Peyer's patch (tissue), 4 donors: ENCODE data around the gene ABLIM2. TPM values are rescaled to one million over a fixed set of nuclear protein-coding genes. Genes with fewer than 3 reads are reported as not detected.

Experiments
- DNase-seq, 3 donors: peaks; one replicate each; pipeline ENCODE4 v3.0.0-alpha.2; 2017 to 2019
- H3K27ac ChIP-seq, 4 donors: fragments of 200-600 bp; sonication (generic); one replicate each; pipeline ENCODE4 v1.5.1; 2016 to 2019
- H3K27me3 ChIP-seq, 2 donors: fragments of 200-600 bp; sonication (generic); one replicate each; pipeline ENCODE4 v1.5.1; 2019
- H3K36me3 ChIP-seq, 3 donors: fragments of 200-600 bp; sonication (generic); one replicate each; pipeline ENCODE4 v1.5.1; 2016 to 2019
- H3K4me1 ChIP-seq, 4 donors: fragments of 200-600 bp; sonication (generic); one replicate each; pipeline ENCODE4 v1.5.1; 2016 to 2019
- H3K4me3 ChIP-seq, 4 donors: fragments of 200-600 bp; sonication (generic); 1 replicate in 3 of 4; 2 replicates in 1 of 4; pipeline ENCODE4 v1.5.1; 2016 to 2019; ENCODE audit warnings: mild to moderate bottlenecking in 1 of 4
- H3K9me3 ChIP-seq, 4 donors: fragments of 200-600 bp; sonication (generic); one replicate each; pipeline ENCODE4 v1.5.1; 2016 to 2019; ENCODE audit warnings: mild to moderate bottlenecking in 1 of 4
- CTCF ChIP-seq, 6 experiments: fragments of 450-650 bp in 4 of 6; fragments of 200-600 bp in 2 of 6; sonication (generic) in 1 of 6; IDR thresholded peaks; one replicate each; pipeline ENCODE4 v1.5.1; 2017 to 2019; ENCODE audit warnings: antibody characterized with exemption in 6 of 6, mild to moderate bottlenecking in 3 of 6, moderate library complexity in 1 of 6
- POLR2A ChIP-seq, 2 donors: fragments of 450-650 bp; IDR thresholded peaks; one replicate each; pipeline ENCODE4 v1.5.1; 2017; ENCODE audit warnings: antibody characterized with exemption in 2 of 2, mild to moderate bottlenecking in 2 of 2, moderate library complexity in 2 of 2
- total RNA-seq, 4 donors: library from RNA; depleted of rRNA; stranded (reverse); fragments of >200 nt; gene quantifications; one replicate each; pipeline ENCODE4 v1.1.0, GENCODE V29; 2016

ABLIM2 gene
- total RNA-seq, 4 donors from 2014 or later: 9.0 to 24.2 (median 11.7) TPM

DNA sequence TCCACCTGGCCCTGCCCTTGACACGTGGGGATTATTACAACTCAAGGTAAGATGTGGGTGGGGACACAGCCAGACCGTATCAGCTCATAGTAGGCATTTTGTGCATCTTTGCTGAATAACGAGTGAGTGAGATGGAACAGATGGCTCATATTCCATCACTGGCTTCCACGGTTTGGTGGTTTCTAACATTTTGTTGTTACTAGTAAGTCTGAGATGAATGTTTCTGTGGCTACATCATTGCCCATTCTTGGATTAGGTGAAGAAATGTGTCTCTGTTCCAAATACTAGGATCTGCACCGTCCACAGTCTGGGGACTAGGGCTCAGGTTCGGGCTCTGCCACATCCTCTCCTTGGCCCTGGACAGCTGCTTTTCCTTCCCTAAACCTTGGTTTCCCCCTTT is 3.6 kb downstream of the ABLIM2 start:
- H3K4me3 ChIP-seq: no peak overlapping the region
- peaks cover 0 to 19% (median 13%) of the 10 kb centered on the region in 4 donors for H3K4me1 ChIP-seq
- no peak for TF ChIP-seq POLR2A (IDR thresholded peaks at IDR 0.05)
- H3K27ac ChIP-seq: no peak overlapping the region
- no peaks in the 10 kb centered on the region for H3K36me3 ChIP-seq
- no peak for DNase-seq
- no peaks in the 10 kb centered on the region for H3K27me3 ChIP-seq
- H3K9me3 ChIP-seq: no peaks in the 10 kb centered on the region

- Histone ChIP-seq H3K27ac (no peak overlapping the region), H3K36me3 (no peaks in the 10 kb centered on the region), H3K4me1 (peaks cover 0 to 11% (median 10%) of the 10 kb centered on the region in 4 donors), H3K27me3 (no peaks in the 10 kb centered on the region), H3K9me3 (no peaks in the 10 kb centered on the region), H3K4me3 (no peak overlapping the region)
- TF ChIP-seq CTCF (IDR thresholded peaks at IDR 0.05) (no peak), POLR2A (IDR thresholded peaks at IDR 0.05) (no peak)
- DNase-seq: no peak
Measured at GRCh38 chr4:8153441-8153840, 5.2 kb downstream of the ABLIM2 start.

DNA sequence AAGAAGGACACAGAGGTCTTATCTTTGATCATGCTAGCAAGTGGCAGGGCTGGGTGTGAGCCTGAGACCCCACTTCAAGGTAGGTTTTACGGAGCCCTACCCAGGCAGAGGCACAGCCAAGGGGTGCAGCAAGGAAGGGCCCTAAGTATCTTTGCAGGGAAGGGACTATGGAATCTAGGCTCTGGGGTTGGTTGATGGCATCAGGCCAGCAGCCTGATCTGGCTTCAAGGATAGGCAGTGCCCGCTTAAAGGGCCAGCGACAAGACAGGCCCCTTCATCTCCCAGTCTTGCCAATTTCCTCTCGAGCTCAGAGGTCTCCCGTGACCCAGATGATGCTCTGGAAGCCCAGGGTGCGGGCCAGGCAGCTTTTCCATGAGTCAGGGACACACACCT is 5.8 kb downstream of the ABLIM2 start:
- Histone ChIP-seq H3K27me3 (no peaks in the 10 kb centered on the region), H3K4me1 (peaks cover 0 to 6% (median 5%) of the 10 kb centered on the region in 4 donors), H3K36me3 (no peaks in the 10 kb centered on the region), H3K9me3 (no peaks in the 10 kb centered on the region), H3K27ac (no peak overlapping the region), H3K4me3 (no peak overlapping the region)
- no peak for DNase-seq
- TF ChIP-seq CTCF (IDR thresholded peaks at IDR 0.05): no peak
- TF ChIP-seq POLR2A (IDR thresholded peaks at IDR 0.05): no peak

DNA sequence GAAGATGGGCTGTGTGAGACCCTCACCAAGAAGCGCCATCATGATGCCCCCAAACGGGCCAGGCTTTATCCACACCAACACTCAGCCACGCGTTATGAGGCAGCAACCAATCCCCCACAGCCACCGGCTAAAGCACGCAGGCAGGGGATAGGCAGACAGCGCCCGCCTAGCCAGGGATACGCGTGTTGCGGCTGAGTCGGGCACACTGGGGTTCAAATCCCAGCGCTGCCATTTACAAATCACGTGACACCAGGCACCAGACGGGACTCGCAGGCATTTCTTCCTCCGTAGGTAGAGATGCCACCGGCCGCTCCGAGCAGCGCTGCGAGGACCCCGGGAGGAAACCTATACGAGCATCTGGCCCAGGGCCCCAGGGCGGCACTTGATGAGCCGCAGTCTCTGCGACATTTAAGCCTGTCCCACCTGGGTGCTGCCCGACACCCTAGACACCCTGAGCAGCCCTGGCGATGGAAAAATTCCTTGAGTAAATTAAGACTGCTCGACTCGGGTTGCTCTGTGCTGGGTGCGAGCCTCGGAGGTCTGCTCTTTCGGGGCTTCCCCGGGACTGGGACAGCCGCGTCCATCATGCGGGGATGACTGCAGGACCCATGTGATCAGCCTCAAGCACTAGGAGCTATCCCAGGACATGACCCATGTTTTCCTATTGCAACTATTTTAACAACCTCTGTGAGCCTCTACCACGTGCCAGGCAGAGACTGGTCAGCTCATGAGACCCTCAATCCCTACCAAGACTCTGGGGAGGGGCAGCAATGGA is 6.3 kb downstream of the ABLIM2 start:
- no peaks in the 10 kb centered on the region for H3K9me3 ChIP-seq
- no peak overlapping the region for H3K27ac ChIP-seq
- no peaks in the 10 kb centered on the region for H3K27me3 ChIP-seq
- TF ChIP-seq CTCF (IDR thresholded peaks at IDR 0.05) (no peak), POLR2A (IDR thresholded peaks at IDR 0.05) (no peak)
- no peaks in the 10 kb centered on the region for H3K4me1 ChIP-seq
- no peak overlapping the region for H3K4me3 ChIP-seq
- H3K36me3 ChIP-seq: no peaks in the 10 kb centered on the region
- no peak for DNase-seq

GRCh38 chr4:8151165-8151650 is 7.4 kb downstream of the ABLIM2 start:
- Histone ChIP-seq H3K27me3 (no peaks in the 10 kb centered on the region), H3K36me3 (no peaks in the 10 kb centered on the region), H3K4me3 (no peak overlapping the region), H3K4me1 (no peaks in the 10 kb centered on the region), H3K9me3 (no peaks in the 10 kb centered on the region), H3K27ac (no peak overlapping the region)
- no peak for TF ChIP-seq CTCF (IDR thresholded peaks at IDR 0.05)
- no peak for TF ChIP-seq POLR2A (IDR thresholded peaks at IDR 0.05)
- DNase-seq: no peak

DNA sequence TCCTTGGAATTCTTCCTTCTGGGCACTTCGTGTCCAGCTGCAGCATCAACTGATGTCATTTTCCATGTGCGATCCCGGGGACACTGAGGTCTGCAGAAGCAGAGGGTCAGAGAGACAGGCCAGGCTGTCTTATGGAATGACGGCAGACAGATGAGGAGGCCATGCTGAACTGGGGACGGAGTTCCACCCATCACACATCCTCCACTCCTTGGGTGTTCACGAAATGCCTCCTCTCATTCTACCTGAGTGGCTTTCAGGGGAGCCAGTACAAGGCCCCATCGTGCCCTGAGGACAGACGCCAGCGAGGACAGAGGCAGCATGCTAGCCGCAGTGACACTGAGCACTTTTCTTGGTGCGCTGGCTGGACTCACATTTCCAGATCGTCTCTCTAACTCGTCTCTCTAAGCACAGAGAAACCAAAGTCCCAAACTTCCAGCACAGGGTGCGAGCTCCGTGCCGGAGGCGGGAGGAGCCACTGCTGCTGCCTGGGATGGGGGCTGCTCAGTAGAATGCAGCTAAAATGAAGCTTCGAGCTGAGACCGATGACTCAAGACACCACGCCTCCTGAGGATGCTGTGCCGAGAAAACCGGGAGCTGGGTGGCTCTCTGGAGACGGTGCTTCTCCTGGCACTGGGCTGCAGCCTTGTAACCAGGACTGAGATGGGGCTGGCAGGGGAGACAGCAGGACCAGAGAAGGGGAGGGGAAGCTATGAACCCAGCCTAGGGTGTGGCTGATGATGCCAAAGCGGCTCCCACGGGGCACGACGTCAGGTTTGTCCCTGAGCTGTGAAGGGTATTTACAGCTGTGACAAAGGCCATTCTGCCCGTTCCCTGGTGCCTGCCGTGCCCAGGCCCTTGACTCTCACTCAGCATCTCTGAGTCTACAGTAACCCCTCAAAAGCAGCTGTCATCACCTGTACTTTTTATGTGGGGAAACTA is 8.2 kb downstream of the ABLIM2 start:
- TF ChIP-seq CTCF (IDR thresholded peaks at IDR 0.05): no peak
- TF ChIP-seq POLR2A (IDR thresholded peaks at IDR 0.05): no peak
- Histone ChIP-seq H3K4me3 (no peak overlapping the region), H3K36me3 (no peaks in the 10 kb centered on the region), H3K27ac (no peak overlapping the region), H3K27me3 (no peaks in the 10 kb centered on the region), H3K9me3 (no peaks in the 10 kb centered on the region), H3K4me1 (no peaks in the 10 kb centered on the region)
- DNase-seq: no peak
